Measurements from ENCODE around the gene STPG4.

DNA sequence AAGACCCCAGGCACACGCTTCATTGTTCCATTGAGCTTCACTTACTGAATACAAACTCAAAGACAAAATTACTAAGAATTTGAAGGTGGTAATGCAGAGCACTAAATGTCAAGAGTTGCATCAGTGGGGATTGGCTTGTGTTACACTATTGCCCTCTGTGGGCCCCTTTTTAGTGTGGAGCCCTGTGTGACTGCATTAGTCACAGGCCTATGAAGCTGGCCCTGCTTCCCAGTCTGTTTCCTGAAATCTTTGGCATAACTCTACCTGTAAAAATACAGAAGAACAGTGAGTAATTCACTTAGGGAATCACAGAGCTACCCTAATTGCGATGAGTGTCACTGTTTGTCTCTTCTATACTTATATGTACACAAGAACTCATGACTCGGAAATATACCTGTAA is 40.0 kb upstream of the STPG4 start:
- TF ChIP-seq POLR2A (IDR thresholded peaks at IDR 0.05; ENCODE audit: low read depth) (no peak), POLR2AphosphoS5 (IDR thresholded peaks at IDR 0.05) (no peak)
- TF ChIP-seq, protein P1, sequence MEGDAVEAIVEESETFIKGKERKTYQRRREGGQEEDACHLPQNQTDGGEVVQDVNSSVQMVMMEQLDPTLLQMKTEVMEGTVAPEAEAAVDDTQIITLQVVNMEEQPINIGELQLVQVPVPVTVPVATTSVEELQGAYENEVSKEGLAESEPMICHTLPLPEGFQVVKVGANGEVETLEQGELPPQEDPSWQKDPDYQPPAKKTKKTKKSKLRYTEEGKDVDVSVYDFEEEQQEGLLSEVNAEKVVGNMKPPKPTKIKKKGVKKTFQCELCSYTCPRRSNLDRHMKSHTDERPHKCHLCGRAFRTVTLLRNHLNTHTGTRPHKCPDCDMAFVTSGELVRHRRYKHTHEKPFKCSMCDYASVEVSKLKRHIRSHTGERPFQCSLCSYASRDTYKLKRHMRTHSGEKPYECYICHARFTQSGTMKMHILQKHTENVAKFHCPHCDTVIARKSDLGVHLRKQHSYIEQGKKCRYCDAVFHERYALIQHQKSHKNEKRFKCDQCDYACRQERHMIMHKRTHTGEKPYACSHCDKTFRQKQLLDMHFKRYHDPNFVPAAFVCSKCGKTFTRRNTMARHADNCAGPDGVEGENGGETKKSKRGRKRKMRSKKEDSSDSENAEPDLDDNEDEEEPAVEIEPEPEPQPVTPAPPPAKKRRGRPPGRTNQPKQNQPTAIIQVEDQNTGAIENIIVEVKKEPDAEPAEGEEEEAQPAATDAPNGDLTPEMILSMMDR (IDR thresholded peaks at IDR 0.05) = no peak

Measured in esophagus muscularis mucosa (tissue), 3 donors.